Suprapubic skin (tissue), 3 donors: Measurements from ENCODE around the gene FAM199X.

ENCODE experiments used
- POLR2A ChIP-seq, 2 donors: fragments of 450-650 bp; IDR thresholded peaks; one replicate each; pipeline ENCODE4 v1.6.1; 2017; ENCODE audit warnings: antibody characterized with exemption in 2 of 2, mild to moderate bottlenecking in 2 of 2, moderate library complexity in 2 of 2
- TF ChIP-seq, protein P1 (sequence below), 2 donors: fragments of 200-600 bp in 1 of 2; fragments of 450-650 bp in 1 of 2; sonication (generic) in 1 of 2; IDR thresholded peaks; one replicate each; pipeline ENCODE4 v1.5.1; 2016 to 2019; ENCODE audit warnings: antibody characterized with exemption in 2 of 2, mild to moderate bottlenecking in 1 of 2, moderate library complexity in 1 of 2

DNA sequence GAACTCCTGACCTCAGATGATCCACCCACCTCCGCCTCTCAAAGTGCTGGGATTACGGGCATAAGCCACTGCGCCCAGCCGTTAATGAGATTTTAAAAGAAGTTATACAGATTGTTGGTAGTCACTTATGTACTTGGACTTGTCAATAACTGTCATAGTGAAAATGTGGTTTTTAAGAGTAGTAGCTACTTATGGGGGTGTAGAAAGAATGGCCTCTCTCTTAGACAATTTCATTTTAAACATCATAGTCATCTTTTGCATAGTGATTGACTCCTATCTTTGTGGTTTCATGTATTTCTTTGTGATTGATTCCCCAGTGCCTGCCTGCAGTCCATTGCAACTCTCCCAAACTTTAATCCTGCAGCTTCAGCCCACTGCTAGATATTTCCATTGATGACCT is 17.4 kb downstream of the FAM199X start:
- TF ChIP-seq, protein P1, sequence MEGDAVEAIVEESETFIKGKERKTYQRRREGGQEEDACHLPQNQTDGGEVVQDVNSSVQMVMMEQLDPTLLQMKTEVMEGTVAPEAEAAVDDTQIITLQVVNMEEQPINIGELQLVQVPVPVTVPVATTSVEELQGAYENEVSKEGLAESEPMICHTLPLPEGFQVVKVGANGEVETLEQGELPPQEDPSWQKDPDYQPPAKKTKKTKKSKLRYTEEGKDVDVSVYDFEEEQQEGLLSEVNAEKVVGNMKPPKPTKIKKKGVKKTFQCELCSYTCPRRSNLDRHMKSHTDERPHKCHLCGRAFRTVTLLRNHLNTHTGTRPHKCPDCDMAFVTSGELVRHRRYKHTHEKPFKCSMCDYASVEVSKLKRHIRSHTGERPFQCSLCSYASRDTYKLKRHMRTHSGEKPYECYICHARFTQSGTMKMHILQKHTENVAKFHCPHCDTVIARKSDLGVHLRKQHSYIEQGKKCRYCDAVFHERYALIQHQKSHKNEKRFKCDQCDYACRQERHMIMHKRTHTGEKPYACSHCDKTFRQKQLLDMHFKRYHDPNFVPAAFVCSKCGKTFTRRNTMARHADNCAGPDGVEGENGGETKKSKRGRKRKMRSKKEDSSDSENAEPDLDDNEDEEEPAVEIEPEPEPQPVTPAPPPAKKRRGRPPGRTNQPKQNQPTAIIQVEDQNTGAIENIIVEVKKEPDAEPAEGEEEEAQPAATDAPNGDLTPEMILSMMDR (IDR thresholded peaks at IDR 0.05), result no peak
- no peak for TF ChIP-seq POLR2A (IDR thresholded peaks at IDR 0.05)
